ENCODE data around the gene MOV10L1. TPM values are rescaled to one million over a fixed set of nuclear protein-coding genes. Genes with fewer than 3 reads are reported as not detected.

MOV10L1 gene
- total RNA-seq, 4 donors from 2014 or later = 0.67 TPM; not detected in 3

DNA sequence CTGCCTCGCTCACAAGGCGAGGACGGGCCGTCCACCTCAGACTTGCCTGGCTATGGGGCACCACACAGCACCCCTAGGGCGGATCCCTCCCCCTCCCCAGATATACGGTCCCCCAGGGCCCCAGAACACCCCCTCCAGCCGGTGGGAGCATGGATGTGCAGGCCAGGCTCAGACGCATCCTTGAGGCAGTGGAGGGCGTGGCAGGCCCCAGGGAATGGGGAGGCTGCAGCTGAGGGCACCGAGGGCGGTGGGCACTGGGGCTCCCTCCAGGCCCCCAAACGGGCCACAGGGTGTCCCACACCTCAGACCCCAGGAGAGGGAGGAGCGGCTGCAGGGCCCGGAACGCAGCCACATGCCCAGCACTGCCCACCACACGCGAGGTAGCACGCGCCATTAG lies 43.8 kb upstream of the MOV10L1 start:
- Histone ChIP-seq H3K4me1 (no peaks in the 10 kb centered on the region), H3K27ac (no peak overlapping the region), H3K27me3 (no peaks in the 10 kb centered on the region), H3K9me3 (no peaks in the 10 kb centered on the region), H3K4me3 (no peak overlapping the region), H3K36me3 (no peaks in the 10 kb centered on the region)
- no peak for DNase-seq
- TF ChIP-seq POLR2A (IDR thresholded peaks at IDR 0.05) (no peak), CTCF (IDR thresholded peaks at IDR 0.05) (no peak)

GRCh38 chr22:50046481-50047245 lies 43.1 kb upstream of the MOV10L1 start:
- no peaks in the 10 kb centered on the region for H3K4me1 ChIP-seq
- DNase-seq = no peak
- no peak for TF ChIP-seq POLR2A (IDR thresholded peaks at IDR 0.05)
- TF ChIP-seq CTCF (IDR thresholded peaks at IDR 0.05) = no peak
- no peak overlapping the region for H3K4me3 ChIP-seq
- H3K27me3 ChIP-seq = no peaks in the 10 kb centered on the region
- no peaks in the 10 kb centered on the region for H3K9me3 ChIP-seq
- no peak overlapping the region for H3K27ac ChIP-seq
- H3K36me3 ChIP-seq = no peaks in the 10 kb centered on the region

DNA sequence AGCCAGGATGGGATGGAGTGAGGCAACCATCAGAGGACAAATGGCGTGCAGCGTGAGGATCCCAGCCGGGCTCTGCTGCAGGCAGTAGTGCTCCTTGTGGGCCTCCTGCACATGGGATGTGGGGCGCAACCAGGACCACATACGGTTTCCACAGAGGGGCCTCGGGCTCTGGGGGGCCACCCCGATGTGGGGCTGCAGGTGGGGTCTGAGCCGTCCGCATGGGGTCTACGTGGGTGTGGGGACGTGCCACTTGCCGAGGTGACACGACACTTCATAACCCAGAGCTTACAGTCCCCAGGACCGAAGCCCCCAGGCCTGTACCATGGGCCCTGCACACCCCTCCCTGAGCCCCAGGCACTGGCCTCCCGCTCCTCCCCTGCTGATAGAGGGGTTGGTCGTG lies 42.5 kb upstream of the MOV10L1 start:
- TF ChIP-seq CTCF (IDR thresholded peaks at IDR 0.05) (no peak), POLR2A (IDR thresholded peaks at IDR 0.05) (no peak)
- Histone ChIP-seq H3K4me3 (no peak overlapping the region), H3K36me3 (no peaks in the 10 kb centered on the region), H3K27me3 (no peaks in the 10 kb centered on the region), H3K4me1 (no peaks in the 10 kb centered on the region), H3K27ac (no peak overlapping the region), H3K9me3 (no peaks in the 10 kb centered on the region)
- no peak for DNase-seq

- Histone ChIP-seq H3K4me1 (no peaks in the 10 kb centered on the region), H3K36me3 (no peaks in the 10 kb centered on the region), H3K4me3 (no peak overlapping the region), H3K9me3 (no peaks in the 10 kb centered on the region), H3K27me3 (no peaks in the 10 kb centered on the region), H3K27ac (no peak overlapping the region)
- TF ChIP-seq CTCF (IDR thresholded peaks at IDR 0.05) (no peak), POLR2A (IDR thresholded peaks at IDR 0.05) (no peak)
- DNase-seq = no peak
Measured at GRCh38 chr22:50048061-50048765, 41.6 kb upstream of the MOV10L1 start.

DNA sequence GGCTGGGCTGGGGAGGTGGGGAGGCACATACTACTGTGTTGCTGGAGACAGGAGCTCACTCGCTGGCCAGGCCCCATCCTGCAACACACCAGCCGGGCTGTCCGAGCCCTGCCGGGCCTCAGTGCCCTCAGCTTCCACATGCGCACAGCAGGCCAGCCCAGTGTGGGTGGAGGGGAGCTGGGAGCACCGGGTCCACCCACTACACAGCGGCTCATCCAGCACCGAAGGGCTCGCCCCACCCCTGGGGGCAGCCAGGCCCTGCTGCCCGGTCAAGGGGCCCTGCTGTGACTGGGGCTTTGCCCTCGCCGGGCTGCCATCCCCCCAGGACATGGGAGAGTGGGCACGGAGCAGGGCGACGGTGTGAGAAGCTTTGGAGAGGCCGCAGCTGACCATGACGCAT lies 41.0 kb upstream of the MOV10L1 start:
- no peaks in the 10 kb centered on the region for H3K36me3 ChIP-seq
- no peak for DNase-seq
- H3K27ac ChIP-seq = no peak overlapping the region
- no peaks in the 10 kb centered on the region for H3K9me3 ChIP-seq
- H3K4me3 ChIP-seq = no peak overlapping the region
- TF ChIP-seq CTCF (IDR thresholded peaks at IDR 0.05) (no peak), POLR2A (IDR thresholded peaks at IDR 0.05) (no peak)
- H3K4me1 ChIP-seq = no peaks in the 10 kb centered on the region
- H3K27me3 ChIP-seq = no peaks in the 10 kb centered on the region

All from Peyer's patch (tissue), 4 donors.